GM13976 (cell line): ENCODE measurements around the gene ZNF839.

Source experiments
- DNase-seq: peaks from one replicate; pipeline ENCODE4 v3.0.0; 2012; ENCODE audit warnings: low spot score
- CTCF ChIP-seq: IDR thresholded peaks from 2 replicates; pipeline ENCODE4 v1.5.1; 2012; ENCODE audit warnings: borderline replicate concordance, mild to moderate bottlenecking; ENCODE audit not compliant: insufficient read depth; ENCODE audit errors: extremely low read depth, missing control alignments, control extremely low read depth
- in situ Hi-C: fragments of 300-500 bp; cut with MboI; formaldehyde crosslinking; loops from one replicate; pipeline ENCODE4 v1.12.0; 2022; ENCODE audit warnings: low sequenced_read_pairs, mixed read lengths, inconsistent platforms; ENCODE audit not compliant: unreplicated experiment

The ZNF839 gene

GRCh38 chr14:102359341-102359740 is 39.8 kb downstream of the ZNF839 start:
- no peak for TF ChIP-seq CTCF
- no peak for DNase-seq
- in situ Hi-C loops = no loop called here

GRCh38 chr14:102360388-102360787 is 40.8 kb downstream of the ZNF839 start:
- TF ChIP-seq CTCF = no peak
- in situ Hi-C loops = no loop called here
- DNase-seq = no peak

GRCh38 chr14:102362084-102362483 is 42.5 kb downstream of the ZNF839 start:
- peak; percentile 63 for DNase-seq
- in situ Hi-C loops = no loop called here
- no peak for TF ChIP-seq CTCF

GRCh38 chr14:102362545-102363181 is 43.1 kb downstream of the ZNF839 start, which contains the start of the genes CINP and TECPR2:
Gene CINP (minus strand): TSS chr14:102362890. CDS start chr14:102362851, 39 bp downstream.
Gene TECPR2 (plus strand): TSS chr14:102362941. CDS start chr14:102376722, 13,781 bp downstream.
- TF ChIP-seq CTCF = no peak
- peak; percentile 97 for DNase-seq
- in situ Hi-C loops = no loop called here

GRCh38 chr14:102363182-102363943 is 43.8 kb downstream of the ZNF839 start:
- peak; percentile 37 for DNase-seq
- in situ Hi-C loops = no loop called here
- TF ChIP-seq CTCF = no peak

- no peak for TF ChIP-seq CTCF
- no peak for DNase-seq
- in situ Hi-C loops = no loop called here
These were observed 50.8 kb downstream of the ZNF839 start for GRCh38 chr14:102370305-102370809.
